ENCODE results near the gene C19orf53.

C19orf53 gene

GRCh38 chr19:13827656-13828055 lies 53.4 kb downstream of the C19orf53 start:
- DNase-seq = no peak

Data from stimulated activated CD4-positive, alpha-beta T cell treated with anti-CD3 and anti-CD28 coated beads, Interleukin-12 subunit alpha, Interleukin-12 subunit beta, amount 100 ng/mL, for 4 hours (primary cell).